Right lobe of liver (tissue), 6 donors: ENCODE data around the gene ZNF579. TPM values are rescaled to one million over a fixed set of nuclear protein-coding genes. Genes with fewer than 3 reads are reported as not detected.
A peak's percentile ranks its signal among the peaks of the same experiment; 100 is the strongest.

Source experiments
- ATAC-seq, 4 donors: fragments of 200-7000 bp; cut with Tn5 transposase; one replicate each; pipeline ENCODE4 v1.9.1; 2020; ENCODE audit warnings: mild to moderate bottlenecking in 4 of 4, moderate library complexity in 4 of 4
- DNase-seq, 3 donors: peaks; one replicate each; pipeline ENCODE4 v3.0.0-alpha.2; 2020
- H3K27ac ChIP-seq, 3 donors: fragments of 200-600 bp; one replicate each; pipeline ENCODE4 v1.8.0; 2022
- H3K27me3 ChIP-seq, 2 donors: fragments of 200-600 bp; one replicate each; pipeline ENCODE4 v1.8.0; 2022
- H3K36me3 ChIP-seq, 4 donors: fragments of 200-600 bp; sonication (generic) in 1 of 4; one replicate each; pipeline versions ENCODE4 v1.5.1 to v1.8.0; 2017 to 2022; ENCODE audit warnings: control low read depth in 1 of 4
- H3K4me1 ChIP-seq, 4 donors: fragments of 200-600 bp; sonication (generic) in 1 of 4; one replicate each; pipeline versions ENCODE4 v1.5.1 to v1.8.0; 2017 to 2022; ENCODE audit warnings: control low read depth in 1 of 4
- H3K4me3 ChIP-seq, 3 donors: fragments of 200-600 bp; one replicate each; pipeline ENCODE4 v1.8.0; 2022
- H3K9me3 ChIP-seq, 4 donors: fragments of 200-600 bp; sonication (generic) in 1 of 4; one replicate each; pipeline versions ENCODE4 v1.5.1 to v1.8.0; 2017 to 2022; ENCODE audit warnings: control low read depth in 1 of 4
- POLR2A ChIP-seq: fragments of 450-650 bp; IDR thresholded peaks from one replicate; pipeline ENCODE4 v1.6.1; 2017; ENCODE audit warnings: antibody characterized with exemption, mild to moderate bottlenecking
- WGBS: methylation state at CpG from one replicate; pipeline ENCODE4 v1.1.6; 2018; ENCODE audit warnings: low coverage, low lambda C conversion rate; ENCODE audit not compliant: insufficient coverage; ENCODE audit errors: missing lambda C conversion rate; 5-methylcytosine and 5-hydroxymethylcytosine counted together
- intact Hi-C, 2 donors: fragments of 100-400 bp; cut with DNase I; formaldehyde crosslinking; loops; one replicate each; pipeline versions ENCODE4 v1.11.2 to v1.14.1; 2022
- total RNA-seq, 6 experiments: library from RNA; depleted of rRNA in 2 of 6; stranded (reverse); fragments of >200 nt in 2 of 6; fragmentation: NEBNext Ultra II Directional in 3 of 6; extraction: Animal tissue kit (Norgen Biotek cat#: 25700) in 3 of 6; gene quantifications; one replicate each; pipeline versions ENCODE4 v1.1.0 to v1.2.4, GENCODE V29; 2016 to 2023
- TF ChIP-seq, protein P1 (sequence below), 4 donors: fragments of 200-600 bp in 3 of 4; fragments of 450-650 bp in 1 of 4; IDR thresholded peaks; one replicate each; pipeline versions ENCODE4 v1.5.1 to v1.8.0; 2016 to 2022; ENCODE audit warnings: antibody characterized with exemption in 4 of 4, mild to moderate bottlenecking in 2 of 4
- donor health status: DM: no; HTN: yes; CAD: no.
- donor health status: DM: no; HTN: no; CAD: no.
- donor health status: DM: no; HTN: no; CAD: no.
- donor health status: DM: no; HTN: yes; CAD: no.
- donor health status: DM: no; HTN: yes; CAD: no.

Gene ZNF579
- total RNA-seq, 6 experiments from 2014 or later: 1.9 to 4.6 (median 3.6) TPM

DNA sequence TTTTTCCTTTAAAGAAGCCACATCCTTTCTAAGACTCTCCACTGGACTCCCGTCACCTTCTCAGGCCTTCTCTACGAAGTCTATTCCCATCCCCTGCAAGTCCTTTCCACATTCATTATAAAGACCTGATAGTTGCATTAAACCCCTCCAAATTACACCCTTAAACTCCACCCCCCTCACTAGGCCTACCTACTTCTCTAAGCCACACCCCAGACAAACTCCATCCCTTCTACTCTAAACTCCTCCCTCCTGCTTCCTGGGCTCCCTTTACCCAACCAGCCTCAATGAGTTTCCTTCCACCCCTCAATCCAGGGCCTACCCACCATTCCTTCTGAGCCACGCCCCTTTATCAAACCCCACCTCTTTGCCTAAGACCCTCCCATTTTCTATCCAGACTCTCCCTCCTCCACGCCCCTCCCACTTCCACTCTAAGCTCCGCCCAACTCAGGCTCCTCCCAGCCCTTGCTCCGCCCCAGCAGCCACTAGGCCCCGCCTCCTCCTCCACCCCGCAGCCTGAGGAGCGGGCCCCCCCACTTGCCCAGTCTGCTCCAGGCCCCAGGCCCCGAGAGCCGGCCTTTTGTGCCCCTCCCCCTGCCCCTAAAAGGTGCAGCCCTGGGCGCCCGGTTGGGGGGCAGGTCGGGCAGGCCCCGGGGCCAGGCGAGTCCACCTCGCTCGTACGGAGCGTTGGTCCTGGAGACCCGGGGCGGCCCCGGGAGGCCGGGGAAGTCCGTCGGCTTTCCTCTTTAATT, 18.2 kb upstream of the ZNF579 start:
- Histone ChIP-seq H3K27me3 (no peaks in the 10 kb centered on the region), H3K36me3 (peaks cover 0 to 9% (median 2%) of the 10 kb centered on the region in 4 donors), H3K27ac (peak overlapping the region; percentile 87 to 97 (median 94)), H3K4me1 (no peaks in the 10 kb centered on the region), H3K4me3 (peak overlapping the region; percentile 84 to 99 (median 99)), H3K9me3 (no peaks in the 10 kb centered on the region)
- DNase-seq: peak; percentile 95 to 96 (median 95)
- peak; percentile 83 to 89 (median 86) for ATAC-seq
- intact Hi-C loops: no loop called here
- TF ChIP-seq, protein P1, sequence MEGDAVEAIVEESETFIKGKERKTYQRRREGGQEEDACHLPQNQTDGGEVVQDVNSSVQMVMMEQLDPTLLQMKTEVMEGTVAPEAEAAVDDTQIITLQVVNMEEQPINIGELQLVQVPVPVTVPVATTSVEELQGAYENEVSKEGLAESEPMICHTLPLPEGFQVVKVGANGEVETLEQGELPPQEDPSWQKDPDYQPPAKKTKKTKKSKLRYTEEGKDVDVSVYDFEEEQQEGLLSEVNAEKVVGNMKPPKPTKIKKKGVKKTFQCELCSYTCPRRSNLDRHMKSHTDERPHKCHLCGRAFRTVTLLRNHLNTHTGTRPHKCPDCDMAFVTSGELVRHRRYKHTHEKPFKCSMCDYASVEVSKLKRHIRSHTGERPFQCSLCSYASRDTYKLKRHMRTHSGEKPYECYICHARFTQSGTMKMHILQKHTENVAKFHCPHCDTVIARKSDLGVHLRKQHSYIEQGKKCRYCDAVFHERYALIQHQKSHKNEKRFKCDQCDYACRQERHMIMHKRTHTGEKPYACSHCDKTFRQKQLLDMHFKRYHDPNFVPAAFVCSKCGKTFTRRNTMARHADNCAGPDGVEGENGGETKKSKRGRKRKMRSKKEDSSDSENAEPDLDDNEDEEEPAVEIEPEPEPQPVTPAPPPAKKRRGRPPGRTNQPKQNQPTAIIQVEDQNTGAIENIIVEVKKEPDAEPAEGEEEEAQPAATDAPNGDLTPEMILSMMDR (IDR thresholded peaks at IDR 0.05): no peak
- peak; percentile 77 for TF ChIP-seq POLR2A
- 4% methylated on average over 10 of the region's 26 CpGs for WGBS

DNA sequence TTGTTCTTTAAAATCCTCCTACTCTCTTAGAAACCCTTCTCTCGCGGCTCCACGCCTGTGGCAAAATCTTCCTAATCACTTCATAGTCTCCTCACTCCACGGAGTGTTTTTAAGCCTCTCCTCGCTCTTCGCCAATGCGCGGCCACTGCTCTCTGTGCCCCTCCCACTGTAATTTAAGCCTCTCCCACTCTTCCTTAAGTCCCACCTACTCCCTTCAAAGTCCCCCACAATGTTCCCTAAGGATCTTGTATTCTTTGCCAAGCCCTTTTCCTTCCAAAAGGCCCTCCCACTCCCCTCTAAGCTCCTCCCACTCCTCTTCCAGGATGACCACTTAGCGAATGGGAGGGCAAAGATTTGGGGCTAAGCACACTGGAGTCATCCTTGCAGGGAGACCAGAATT, 17.4 kb upstream of the ZNF579 start:
- intact Hi-C loops: no loop called here
- no peaks in the 10 kb centered on the region for H3K27me3 ChIP-seq
- H3K4me3 ChIP-seq: no peak overlapping the region
- ATAC-seq: no peak
- TF ChIP-seq, protein P1 (IDR thresholded peaks at IDR 0.05): no peak
- no peak for TF ChIP-seq POLR2A
- H3K9me3 ChIP-seq: no peaks in the 10 kb centered on the region
- 90% methylated on average over 9 of the region's 9 CpGs for WGBS
- no peak overlapping the region for H3K27ac ChIP-seq
- DNase-seq: no peak
- H3K4me1 ChIP-seq: no peaks in the 10 kb centered on the region
- H3K36me3 ChIP-seq: peaks cover 0 to 9% (median 2%) of the 10 kb centered on the region in 4 donors

DNA sequence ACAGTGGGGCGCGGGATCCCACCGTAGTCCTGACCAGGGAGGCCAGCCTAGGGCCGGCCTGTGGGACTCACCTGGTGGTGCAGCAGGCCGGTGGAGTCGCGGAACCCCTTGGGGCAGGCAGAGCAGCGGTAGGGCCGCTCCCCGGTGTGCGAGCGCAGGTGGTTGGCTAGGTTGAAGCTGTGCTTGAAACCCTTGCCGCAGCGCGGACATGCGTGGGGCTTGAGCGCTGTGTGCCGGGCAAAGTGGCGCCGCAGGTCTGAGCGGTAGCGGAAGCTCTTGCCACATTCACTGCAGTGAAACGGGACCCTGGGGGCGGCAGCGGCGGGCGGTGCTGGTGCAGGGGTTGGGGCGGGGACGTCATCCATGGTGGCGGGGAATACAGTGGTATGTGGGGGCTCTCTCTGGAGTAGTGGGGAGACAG, 16.9 kb upstream of the ZNF579 start:
- 96% methylated on average over 9 of the region's 30 CpGs for WGBS
- Histone ChIP-seq H3K27me3 (no peaks in the 10 kb centered on the region), H3K27ac (no peak overlapping the region), H3K36me3 (peaks cover 0 to 9% (median 2%) of the 10 kb centered on the region in 4 donors), H3K4me3 (no peak overlapping the region), H3K4me1 (no peaks in the 10 kb centered on the region), H3K9me3 (no peaks in the 10 kb centered on the region)
- TF ChIP-seq, protein P1 (IDR thresholded peaks at IDR 0.05): no peak
- no peak for TF ChIP-seq POLR2A
- ATAC-seq: no peak
- DNase-seq: peak in 2 of 3 donors; percentile 52 to 64
- intact Hi-C loops: no loop called here

DNA sequence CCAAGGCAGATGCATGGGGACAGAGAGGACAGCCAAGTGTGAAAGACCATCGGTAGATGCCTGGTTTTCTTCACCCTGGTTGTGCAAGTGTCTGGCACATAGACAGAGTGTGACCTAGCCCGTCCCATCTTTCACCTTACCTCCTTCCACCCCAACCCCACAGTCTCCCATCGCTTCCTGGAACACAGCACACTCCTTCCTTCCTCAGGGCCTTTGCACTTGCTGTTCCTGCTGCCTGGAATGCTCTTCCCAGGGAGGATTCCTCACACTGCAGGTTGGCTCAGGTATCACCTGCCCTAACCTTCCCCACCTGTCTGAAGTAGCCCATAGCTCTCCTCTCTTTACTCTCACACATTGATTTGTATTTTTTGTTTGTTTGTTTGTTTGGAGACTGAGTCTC, 15.7 kb upstream of the ZNF579 start:
- Histone ChIP-seq H3K27me3 (no peaks in the 10 kb centered on the region), H3K4me3 (no peak overlapping the region), H3K4me1 (no peaks in the 10 kb centered on the region), H3K27ac (no peak overlapping the region), H3K9me3 (no peaks in the 10 kb centered on the region), H3K36me3 (peaks cover 0 to 9% (median 2%) of the 10 kb centered on the region in 4 donors)
- no peak for ATAC-seq
- intact Hi-C loops: no loop called here
- TF ChIP-seq, protein P1 (IDR thresholded peaks at IDR 0.05): no peak
- no peak for TF ChIP-seq POLR2A
- DNase-seq: no peak
- 46% methylated on average over 2 of the region's 3 CpGs for WGBS
